Hematopoietic multipotent progenitor cell treated with erythropoietin and hydrocortisone succinate and interleukin-3 and kit ligand, for 4 days (in vitro differentiated cells): ENCODE results near the gene SYN1.
A peak's percentile ranks its signal among the peaks of the same experiment; 100 is the strongest.

Source experiments
- DNase-seq: peaks from one replicate; pipeline ENCODE4 v3.0.0-alpha.2; 2015

The SYN1 gene

DNA sequence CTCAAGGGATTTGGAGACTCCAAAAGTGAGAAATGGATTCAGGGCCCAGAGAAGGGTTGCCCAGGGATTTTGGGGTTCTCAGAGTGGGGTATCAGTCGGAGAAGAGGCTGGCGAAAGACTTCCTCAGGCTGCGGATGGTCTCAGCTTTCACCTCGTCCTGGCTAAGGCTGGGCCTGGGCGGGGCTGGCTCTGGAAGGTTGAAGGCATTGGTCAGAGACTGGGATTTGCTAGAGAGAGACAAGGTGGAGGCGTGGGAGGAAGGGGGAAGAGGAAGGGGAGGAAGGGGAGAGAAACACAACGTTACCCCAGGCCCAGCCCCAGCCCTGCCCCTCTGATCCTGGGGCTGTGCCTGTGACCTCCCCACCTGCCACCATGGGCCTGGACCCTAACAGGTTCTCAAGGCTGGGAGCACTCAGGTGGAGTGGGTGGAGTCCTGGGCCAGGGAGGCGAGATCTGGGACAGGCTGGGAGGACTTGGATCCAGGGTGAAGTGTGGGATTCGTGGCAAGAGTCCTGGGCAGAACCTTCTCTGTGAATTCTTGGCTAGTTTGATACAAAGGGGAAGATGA, 46.8 kb downstream of the SYN1 start:
- no peak for DNase-seq

DNA sequence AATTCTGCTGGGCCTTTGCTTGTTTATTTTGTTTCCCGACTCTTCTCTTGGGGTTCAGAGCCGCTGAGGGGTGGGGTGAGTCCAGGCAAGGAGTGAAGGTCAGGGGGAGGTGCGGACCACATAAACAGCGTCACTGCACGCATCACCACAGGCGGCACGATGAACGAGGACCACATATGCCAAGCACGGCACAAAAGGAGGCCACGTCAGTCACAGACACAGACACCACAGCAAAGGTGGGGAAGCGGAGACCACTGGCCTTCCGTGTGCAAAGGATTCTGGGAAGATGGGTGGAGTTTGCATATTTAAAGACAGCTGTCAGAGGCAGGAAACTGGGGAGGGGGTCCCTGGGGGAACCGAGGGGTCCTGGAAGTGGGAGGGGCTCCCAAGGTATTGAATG, 47.8 kb downstream of the SYN1 start:
- DNase-seq: no peak

GRCh38 chrX:47571215-47571614, 48.4 kb downstream of the SYN1 start:
- DNase-seq: no peak

GRCh38 chrX:47570794-47571193, 48.9 kb downstream of the SYN1 start:
- DNase-seq: no peak

DNA sequence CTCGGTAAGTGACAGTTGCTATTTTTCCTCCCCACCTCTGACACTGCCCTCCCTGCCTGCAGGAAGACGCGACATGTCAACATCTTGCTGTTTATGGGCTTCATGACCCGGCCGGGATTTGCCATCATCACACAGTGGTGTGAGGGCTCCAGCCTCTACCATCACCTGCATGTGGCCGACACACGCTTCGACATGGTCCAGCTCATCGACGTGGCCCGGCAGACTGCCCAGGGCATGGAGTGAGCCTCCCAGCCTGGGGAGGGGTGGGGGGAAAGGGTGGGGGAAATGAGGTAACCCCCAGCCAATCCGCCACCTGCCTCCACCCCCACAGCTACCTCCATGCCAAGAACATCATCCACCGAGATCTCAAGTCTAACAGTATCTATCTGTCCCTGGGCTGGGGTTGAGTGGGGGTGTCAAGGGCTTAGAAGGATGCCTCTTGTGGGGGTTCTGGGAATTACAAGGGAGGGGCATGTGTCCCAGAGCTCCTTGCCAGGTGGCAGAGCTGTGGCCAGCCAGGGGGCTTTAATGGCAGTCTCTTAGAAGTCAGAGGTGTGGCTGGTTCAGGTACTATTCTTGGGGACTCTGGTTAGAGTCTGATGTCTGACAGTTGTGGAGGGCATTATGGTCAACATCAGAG, 50.9 kb downstream of the SYN1 start:
- DNase-seq: peak; percentile 67

DNA sequence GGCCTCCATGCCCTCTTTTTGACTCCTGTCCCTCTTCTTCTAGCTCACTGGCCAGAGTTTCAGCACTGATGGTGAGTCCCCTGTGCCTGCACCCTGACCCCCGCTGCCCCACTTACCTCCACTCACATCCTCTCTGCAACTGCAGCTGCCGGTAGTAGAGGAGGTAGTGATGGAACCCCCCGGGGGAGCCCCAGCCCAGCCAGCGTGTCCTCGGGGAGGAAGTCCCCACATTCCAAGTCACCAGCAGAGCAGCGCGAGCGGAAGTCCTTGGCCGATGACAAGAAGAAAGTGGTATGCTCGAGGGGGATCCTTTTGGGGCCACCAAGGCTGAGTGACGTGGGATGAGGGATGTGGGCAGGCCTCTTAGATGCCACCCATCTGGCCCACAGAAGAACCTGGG, 52.8 kb downstream of the SYN1 start:
- no peak for DNase-seq

DNA sequence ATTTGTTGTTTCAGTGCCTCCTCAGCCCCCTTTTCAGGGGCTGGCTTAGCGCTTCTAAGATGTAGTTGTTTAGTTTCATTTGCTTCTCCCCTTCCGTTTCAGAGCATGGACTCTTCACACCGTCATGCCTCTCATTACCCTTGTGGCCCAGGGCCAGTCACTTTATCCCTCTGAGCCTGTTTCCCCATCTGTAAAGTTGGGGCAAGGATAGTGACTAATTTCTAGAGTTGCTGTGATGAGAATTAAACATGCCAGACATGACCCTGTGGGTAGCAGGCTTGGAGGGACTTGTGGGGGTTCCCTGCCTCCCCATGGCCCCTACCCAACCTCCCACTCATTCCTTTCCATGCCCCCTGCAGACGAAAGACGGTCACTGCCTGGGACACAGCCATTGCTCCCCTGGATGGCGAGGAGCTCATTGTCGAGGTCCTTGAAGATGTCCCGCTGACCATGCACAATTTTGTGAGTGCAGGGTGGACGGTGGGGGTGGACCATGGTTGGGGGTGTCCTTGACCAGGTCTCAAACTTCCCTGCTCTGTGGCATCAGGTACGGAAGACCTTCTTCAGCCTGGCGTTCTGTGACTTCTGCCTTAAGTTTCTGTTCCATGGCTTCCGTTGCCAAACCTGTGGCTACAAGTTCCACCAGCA, 55.1 kb downstream of the SYN1 start:
- DNase-seq: no peak

- peak; percentile 57 for DNase-seq
Observed at GRCh38 chrX:47563801-47564315, 55.8 kb downstream of the SYN1 start.

GRCh38 chrX:47562615-47563243, 56.9 kb downstream of the SYN1 start:
- DNase-seq: peak; percentile 67

- DNase-seq: no peak
Observed at GRCh38 chrX:47561659-47562151, 58.0 kb downstream of the SYN1 start.

DNA sequence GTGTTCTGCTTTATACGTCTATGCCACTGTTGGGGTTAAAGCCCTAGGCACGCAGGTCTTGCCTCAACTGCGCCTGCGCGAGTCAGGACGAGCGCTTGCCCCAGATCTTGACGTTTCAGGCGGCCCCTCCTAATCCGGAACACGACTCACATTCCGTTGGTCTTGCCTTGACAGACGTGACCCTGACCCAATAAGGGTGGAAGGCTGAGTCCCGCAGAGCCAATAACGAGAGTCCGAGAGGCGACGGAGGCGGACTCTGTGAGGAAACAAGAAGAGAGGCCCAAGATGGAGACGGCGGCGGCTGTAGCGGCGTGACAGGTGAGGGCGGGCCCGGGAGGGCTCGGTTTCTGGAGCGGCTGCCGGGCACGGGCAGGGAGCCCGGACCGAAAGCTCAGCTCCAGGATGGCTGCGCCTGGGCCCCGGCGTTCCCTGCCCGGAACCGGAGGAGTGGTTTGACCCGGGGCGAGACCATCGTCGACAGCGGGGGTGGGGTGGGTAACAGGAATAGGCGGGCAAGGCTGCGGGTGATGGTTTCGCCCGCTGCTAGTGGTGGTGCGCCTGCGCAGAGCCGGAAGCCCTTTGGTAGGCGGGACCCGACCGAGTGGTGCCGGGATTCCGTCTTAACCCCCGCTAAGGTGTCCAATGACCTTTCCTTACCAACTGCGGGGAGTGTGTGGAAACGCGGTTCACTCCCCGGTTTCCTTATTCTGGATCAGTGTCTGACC, 58.6 kb downstream of the SYN1 start, which contains the start of gene ARAF:
ARAF (plus strand) TSS at position 272 of the 725 bp plus-strand sequence. CDS start 1,763 bp downstream, outside the sequence.
- peak; percentile 99 for DNase-seq

GRCh38 chrX:47560179-47560933, 59.3 kb downstream of the SYN1 start:
- DNase-seq: no peak

DNA sequence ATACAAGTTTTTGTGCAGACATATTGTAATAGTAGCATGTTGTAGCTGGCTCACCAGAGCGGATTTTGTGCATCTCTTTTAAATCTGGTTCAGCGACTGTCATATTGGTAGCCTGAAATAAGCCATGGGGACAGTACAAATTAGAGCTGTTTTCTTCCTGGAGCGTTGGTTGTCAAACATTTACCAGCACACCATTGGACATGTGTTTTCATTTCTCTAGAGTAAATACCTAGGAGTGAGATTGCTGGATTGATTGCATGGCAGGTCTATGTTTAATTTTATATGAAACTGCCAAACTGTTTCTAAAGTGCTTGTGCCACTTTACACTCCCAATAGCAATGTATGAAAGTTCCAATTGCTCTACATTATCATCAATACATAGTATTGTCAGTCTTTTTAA, 61.2 kb downstream of the SYN1 start:
- DNase-seq: no peak

GRCh38 chrX:47556045-47556623, 63.5 kb downstream of the SYN1 start:
- DNase-seq: peak; percentile 96

GRCh38 chrX:47543496-47543895, 76.2 kb downstream of the SYN1 start:
- DNase-seq: no peak

GRCh38 chrX:47540754-47541538, 78.7 kb downstream of the SYN1 start:
- DNase-seq: peak; percentile 70

DNA sequence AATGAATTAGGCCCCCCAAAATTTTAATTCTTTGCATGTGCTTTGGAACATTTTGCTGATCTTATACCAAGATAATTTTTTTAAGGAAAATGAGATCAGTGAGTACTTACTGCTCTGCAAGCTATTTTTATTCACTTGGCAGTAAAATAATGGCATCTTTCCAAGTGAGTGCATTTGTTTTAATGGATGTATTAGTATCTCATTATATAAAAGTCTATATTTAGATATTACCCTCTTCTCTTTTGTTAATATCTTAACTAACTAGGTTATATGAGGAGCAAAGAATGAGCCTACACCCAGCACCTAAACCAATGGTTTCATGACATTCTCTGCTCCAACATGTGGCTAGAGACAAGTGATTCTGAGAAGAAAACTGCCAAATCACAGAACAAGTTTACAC, 79.8 kb downstream of the SYN1 start:
- no peak for DNase-seq

- DNase-seq: peak; percentile 79
Observed at GRCh38 chrX:47530049-47530448, 89.6 kb downstream of the SYN1 start.

- no peak for DNase-seq
Observed at GRCh38 chrX:47529548-47529947, 90.1 kb downstream of the SYN1 start.

GRCh38 chrX:47523713-47524166, 95.9 kb downstream of the SYN1 start:
- DNase-seq: no peak

- DNase-seq: peak; percentile 82
Observed at GRCh38 chrX:47523297-47523696, 96.4 kb downstream of the SYN1 start.
